ENCODE data around the gene NLRC3. TPM values are rescaled to one million over a fixed set of nuclear protein-coding genes. Genes with fewer than 3 reads are reported as not detected.

The NLRC3 gene
- polyA plus RNA-seq, 1 of the 3 experiments (the other 2 are of a cell fraction), result not detected

DNA sequence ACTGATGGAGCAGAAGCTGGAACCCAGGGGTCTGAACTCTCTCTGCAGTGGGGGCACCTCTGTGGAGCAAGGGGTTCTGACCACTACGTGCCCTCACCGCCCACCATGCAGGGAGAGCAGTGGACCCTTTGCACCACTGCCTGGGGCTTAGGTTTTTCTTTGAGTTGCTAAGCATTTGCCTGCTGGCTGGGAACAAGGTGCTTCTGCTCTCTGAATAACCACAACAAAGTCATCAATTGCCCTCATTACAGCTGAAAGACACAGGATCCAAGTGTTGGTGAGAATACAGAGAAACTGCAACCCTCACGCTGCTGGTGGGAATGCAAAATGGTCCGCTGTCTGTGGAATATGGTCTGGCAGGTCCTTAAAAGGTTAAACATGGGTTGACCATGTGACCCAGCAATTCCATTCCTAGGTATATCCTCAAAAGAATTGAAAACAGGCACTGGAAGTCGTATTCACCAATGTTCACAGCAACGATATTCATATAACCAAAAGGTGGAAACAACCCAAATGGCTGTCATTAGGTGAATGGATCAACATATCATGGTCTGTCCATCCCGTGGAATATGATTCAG, 22.8 kb downstream of the NLRC3 start:
- 85% methylated on average over 5 of the region's 7 CpGs for WGBS (ENCODE audit: low lambda C conversion rate)
- CTCF ChIA-PET, result no interaction called here

DNA sequence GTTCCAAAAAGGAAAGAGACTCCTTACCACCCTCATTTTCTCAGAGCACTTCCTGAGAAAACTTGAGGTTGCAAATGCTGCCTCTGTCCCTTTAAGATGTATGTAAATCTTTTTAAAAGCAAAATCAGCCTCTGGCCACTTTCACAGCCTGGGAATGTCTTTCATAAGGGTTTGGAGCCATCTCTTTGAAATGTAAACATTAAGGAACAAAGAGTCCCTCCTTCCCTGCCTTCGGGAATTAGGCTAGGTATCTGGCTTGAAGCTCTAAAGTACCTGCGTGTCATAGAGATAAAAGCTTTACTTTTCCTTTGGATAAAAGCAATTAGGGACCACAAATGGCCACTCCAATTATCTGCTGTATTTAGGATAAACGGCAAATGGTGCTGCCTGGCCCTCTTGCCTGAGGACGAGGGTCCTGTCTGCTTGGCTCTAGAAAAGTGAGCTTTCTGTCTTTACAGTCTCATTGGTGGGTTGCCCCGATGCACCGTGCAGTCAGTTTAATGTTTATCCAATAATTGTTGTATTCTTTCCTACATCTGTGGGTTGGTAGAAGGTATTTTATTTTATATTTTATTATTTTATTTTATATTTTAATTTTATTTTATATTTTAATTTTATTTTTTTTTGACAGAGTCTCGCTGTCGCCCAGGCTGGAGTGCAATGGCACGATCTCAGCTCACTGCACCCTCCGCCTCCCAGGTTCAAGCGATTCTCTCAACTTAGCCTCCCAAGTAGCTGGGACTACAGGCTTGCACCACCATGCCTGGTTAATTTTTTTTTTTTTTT, 23.9 kb downstream of the NLRC3 start:
- H3K36me3 ChIP-seq (replicated peaks in 1 of 2; ENCODE audit: control insufficient read depth in 1 of 2, insufficient read depth in 2 of 2, low read length in 1 of 2), result no peaks in the 10 kb centered on the region
- H3K9me3 ChIP-seq, result no peaks in the 10 kb centered on the region
- no peak overlapping the region for H3K27ac ChIP-seq (ENCODE audit: low read depth in 2 of 2, low read length in 1 of 2)
- no peaks in the 10 kb centered on the region; a peak in 1 of 4 replicates for H3K4me1 ChIP-seq (ENCODE audit: control insufficient read depth in 1 of 2, insufficient read depth in 2 of 2, low read depth in 1 of 2, low read length in 1 of 2)
- H3K4me2 ChIP-seq, result no peak overlapping the region
- WGBS (ENCODE audit: low lambda C conversion rate), result 61% methylated on average over 11 of the region's 11 CpGs
- no peaks in the 10 kb centered on the region for H4K20me1 ChIP-seq (ENCODE audit: insufficient read depth)
- POLR2A ChIA-PET, result no interaction called here
- no peak for DNase-seq
- no peak overlapping the region for H2AFZ ChIP-seq (ENCODE audit: low read depth)
- TF ChIP-seq, protein P1, sequence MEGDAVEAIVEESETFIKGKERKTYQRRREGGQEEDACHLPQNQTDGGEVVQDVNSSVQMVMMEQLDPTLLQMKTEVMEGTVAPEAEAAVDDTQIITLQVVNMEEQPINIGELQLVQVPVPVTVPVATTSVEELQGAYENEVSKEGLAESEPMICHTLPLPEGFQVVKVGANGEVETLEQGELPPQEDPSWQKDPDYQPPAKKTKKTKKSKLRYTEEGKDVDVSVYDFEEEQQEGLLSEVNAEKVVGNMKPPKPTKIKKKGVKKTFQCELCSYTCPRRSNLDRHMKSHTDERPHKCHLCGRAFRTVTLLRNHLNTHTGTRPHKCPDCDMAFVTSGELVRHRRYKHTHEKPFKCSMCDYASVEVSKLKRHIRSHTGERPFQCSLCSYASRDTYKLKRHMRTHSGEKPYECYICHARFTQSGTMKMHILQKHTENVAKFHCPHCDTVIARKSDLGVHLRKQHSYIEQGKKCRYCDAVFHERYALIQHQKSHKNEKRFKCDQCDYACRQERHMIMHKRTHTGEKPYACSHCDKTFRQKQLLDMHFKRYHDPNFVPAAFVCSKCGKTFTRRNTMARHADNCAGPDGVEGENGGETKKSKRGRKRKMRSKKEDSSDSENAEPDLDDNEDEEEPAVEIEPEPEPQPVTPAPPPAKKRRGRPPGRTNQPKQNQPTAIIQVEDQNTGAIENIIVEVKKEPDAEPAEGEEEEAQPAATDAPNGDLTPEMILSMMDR (IDR thresholded peaks at IDR 0.05), result no peak
- TF ChIP-seq GATA2 (CRISPR knock-in tag; IDR thresholded peaks at IDR 0.05), result no peak
- no peak for TF ChIP-seq ELF1 (IDR thresholded peaks at IDR 0.05)
- TF ChIP-seq YY1 (IDR thresholded peaks at IDR 0.05; ENCODE audit: low read depth), result no peak
- TF ChIP-seq POLR2AphosphoS5 (IDR thresholded peaks at IDR 0.05; ENCODE audit: low read depth, low read length), result no peak
- no peak for TF ChIP-seq MXI1 (IDR thresholded peaks at IDR 0.05; ENCODE audit: low read depth, low read length)
- TF ChIP-seq GABPA (IDR thresholded peaks at IDR 0.05; ENCODE audit: low read depth), result no peak
- TF ChIP-seq RXRA (IDR thresholded peaks at IDR 0.05; ENCODE audit: borderline replicate concordance, low read depth), result no peak
- no peak for TF ChIP-seq SIN3A (IDR thresholded peaks at IDR 0.05; ENCODE audit: borderline replicate concordance, low read depth, low read length)
- TF ChIP-seq RCOR1 (IDR thresholded peaks at IDR 0.05; ENCODE audit: low read length), result no peak
- no peaks in the 10 kb centered on the region for H3K9me2 ChIP-seq
- H3K27me3 ChIP-seq (ENCODE audit: insufficient read depth), result no peaks in the 10 kb centered on the region
- H3K79me2 ChIP-seq (ENCODE audit: insufficient read depth), result no peaks in the 10 kb centered on the region
- H3F3A ChIP-seq (replicated peaks; ENCODE audit: insufficient read depth), result no peaks in the 10 kb centered on the region
- CTCF ChIA-PET, result interaction anchor here (0.6 kb wide), 1 partner anchor 17 kb away, joined by 3 read pairs; no protein-coding TSS in a partner anchor
- no peak overlapping the region for H3K4me3 ChIP-seq (ENCODE audit: low read depth in 2 of 2, low read length in 1 of 2)
- no peak overlapping the region for H3K9ac ChIP-seq

More for the DNA sequence above, 22.8 kb downstream of the NLRC3 start:
- no peak overlapping the region for H3K4me2 ChIP-seq
- no peak for TF ChIP-seq SIN3A (IDR thresholded peaks at IDR 0.05; ENCODE audit: borderline replicate concordance, low read depth, low read length)
- TF ChIP-seq RFX5 (IDR thresholded peaks at IDR 0.05; ENCODE audit: low read length), result no peak
- TF ChIP-seq MXI1 (IDR thresholded peaks at IDR 0.05; ENCODE audit: low read depth, low read length), result no peak
- TF ChIP-seq, protein P1 (IDR thresholded peaks at IDR 0.05), result no peak
- TF ChIP-seq, protein P2, sequence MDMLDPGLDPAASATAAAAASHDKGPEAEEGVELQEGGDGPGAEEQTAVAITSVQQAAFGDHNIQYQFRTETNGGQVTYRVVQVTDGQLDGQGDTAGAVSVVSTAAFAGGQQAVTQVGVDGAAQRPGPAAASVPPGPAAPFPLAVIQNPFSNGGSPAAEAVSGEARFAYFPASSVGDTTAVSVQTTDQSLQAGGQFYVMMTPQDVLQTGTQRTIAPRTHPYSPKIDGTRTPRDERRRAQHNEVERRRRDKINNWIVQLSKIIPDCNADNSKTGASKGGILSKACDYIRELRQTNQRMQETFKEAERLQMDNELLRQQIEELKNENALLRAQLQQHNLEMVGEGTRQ (IDR thresholded peaks at IDR 0.05; ENCODE audit: borderline replicate concordance, low read depth, low read length), result no peak
- no peak for TF ChIP-seq ELF1 (IDR thresholded peaks at IDR 0.05)
- no peak for TF ChIP-seq EP300 (IDR thresholded peaks at IDR 0.05; ENCODE audit: borderline replicate concordance in 1 of 2, low read depth in 1 of 2, low read length in 1 of 2)
- POLR2A ChIA-PET, result no interaction called here
- H2AFZ ChIP-seq (ENCODE audit: low read depth), result no peak overlapping the region
- no peaks in the 10 kb centered on the region for H3K9me2 ChIP-seq
- no peak overlapping the region for H3K9ac ChIP-seq
- H4K20me1 ChIP-seq (ENCODE audit: insufficient read depth), result no peaks in the 10 kb centered on the region
- no peaks in the 10 kb centered on the region for H3K9me3 ChIP-seq
- H3K79me2 ChIP-seq (ENCODE audit: insufficient read depth), result no peaks in the 10 kb centered on the region
- H3K27me3 ChIP-seq (ENCODE audit: insufficient read depth), result no peaks in the 10 kb centered on the region
- H3K4me3 ChIP-seq (ENCODE audit: low read depth in 2 of 2, low read length in 1 of 2), result no peak overlapping the region
- H3K4me1 ChIP-seq (ENCODE audit: control insufficient read depth in 1 of 2, insufficient read depth in 2 of 2, low read depth in 1 of 2, low read length in 1 of 2), result no peaks in the 10 kb centered on the region; a peak in 1 of 4 replicates
- H3K36me3 ChIP-seq (replicated peaks in 1 of 2; ENCODE audit: control insufficient read depth in 1 of 2, insufficient read depth in 2 of 2, low read length in 1 of 2), result no peaks in the 10 kb centered on the region
- no peak for DNase-seq
- H3K27ac ChIP-seq (ENCODE audit: low read depth in 2 of 2, low read length in 1 of 2), result no peak overlapping the region
- no peaks in the 10 kb centered on the region for H3F3A ChIP-seq (replicated peaks; ENCODE audit: insufficient read depth)
